ENCODE measurements around the gene FRAT2.

Gene FRAT2

GRCh38 chr10:97334370-97335175, at the start of gene FRAT2:
Gene FRAT2 (minus strand): TSS chr10:97334729. CDS start chr10:97334572, 157 bp downstream.
- in situ Hi-C loops (cut with MboI; ENCODE audit: low sequenced_read_pairs): no loop called here

GRCh38 chr10:97384156-97384555, 49.6 kb upstream of the FRAT2 start:
- in situ Hi-C loops (cut with MboI; ENCODE audit: low sequenced_read_pairs): no loop called here

- in situ Hi-C loops (cut with MboI; ENCODE audit: low sequenced_read_pairs): no loop called here
These were observed 48.6 kb upstream of the FRAT2 start for GRCh38 chr10:97383159-97383558.

GRCh38 chr10:97381626-97382025, 47.1 kb upstream of the FRAT2 start:
- in situ Hi-C loops (cut with MboI; ENCODE audit: low sequenced_read_pairs): no loop called here

GRCh38 chr10:97380516-97380915, 46.0 kb upstream of the FRAT2 start:
- in situ Hi-C loops (cut with MboI; ENCODE audit: low sequenced_read_pairs): no loop called here

- in situ Hi-C loops (cut with MboI; ENCODE audit: low sequenced_read_pairs): no loop called here
These were observed 44.7 kb upstream of the FRAT2 start for GRCh38 chr10:97378933-97379921.

- in situ Hi-C loops (cut with MboI; ENCODE audit: low sequenced_read_pairs): no loop called here
These were observed 41.9 kb upstream of the FRAT2 start for GRCh38 chr10:97376413-97376812.

GRCh38 chr10:97373456-97373855, 38.9 kb upstream of the FRAT2 start:
- in situ Hi-C loops (cut with MboI; ENCODE audit: low sequenced_read_pairs): no loop called here

GRCh38 chr10:97372233-97372875, 37.8 kb upstream of the FRAT2 start:
- in situ Hi-C loops (cut with MboI; ENCODE audit: low sequenced_read_pairs): no loop called here

- in situ Hi-C loops (cut with MboI; ENCODE audit: low sequenced_read_pairs): no loop called here
These were observed 37.2 kb upstream of the FRAT2 start for GRCh38 chr10:97371696-97372095.

GRCh38 chr10:97367126-97367649, 32.7 kb upstream of the FRAT2 start:
- in situ Hi-C loops (cut with MboI; ENCODE audit: low sequenced_read_pairs): no loop called here

- in situ Hi-C loops (cut with MboI; ENCODE audit: low sequenced_read_pairs): no loop called here
These were observed 32.0 kb upstream of the FRAT2 start for GRCh38 chr10:97366572-97366971.

- in situ Hi-C loops (cut with MboI; ENCODE audit: low sequenced_read_pairs): no loop called here
These were observed 31.3 kb upstream of the FRAT2 start for GRCh38 chr10:97365761-97366351.

- in situ Hi-C loops (cut with MboI; ENCODE audit: low sequenced_read_pairs): no loop called here
These were observed 28.5 kb upstream of the FRAT2 start for GRCh38 chr10:97363071-97363470.

GRCh38 chr10:97362310-97363033, 27.9 kb upstream of the FRAT2 start:
- in situ Hi-C loops (cut with MboI; ENCODE audit: low sequenced_read_pairs): no loop called here

GRCh38 chr10:97361537-97361901, 27.0 kb upstream of the FRAT2 start:
- in situ Hi-C loops (cut with MboI; ENCODE audit: low sequenced_read_pairs): no loop called here

- in situ Hi-C loops (cut with MboI; ENCODE audit: low sequenced_read_pairs): no loop called here
These were observed 26.4 kb upstream of the FRAT2 start for GRCh38 chr10:97360705-97361536.

GRCh38 chr10:97358781-97359180, 24.3 kb upstream of the FRAT2 start:
- in situ Hi-C loops (cut with MboI; ENCODE audit: low sequenced_read_pairs): no loop called here

GRCh38 chr10:97358349-97358748, 23.8 kb upstream of the FRAT2 start:
- in situ Hi-C loops (cut with MboI; ENCODE audit: low sequenced_read_pairs): no loop called here

All from HL-60/S4 (cell line).